HG03095 (cell line): ENCODE data around the gene KRT36.

Source experiments
- ATAC-seq: cut with Tn5 transposase; IDR thresholded peaks from one replicate; pipeline ENCODE4 v1.9.1; 2021; ENCODE audit warnings: moderate library complexity; ENCODE audit not compliant: unreplicated experiment

The KRT36 gene

GRCh38 chr17:41522301-41523224, 32.9 kb upstream of the KRT36 start:
- ATAC-seq, result no peak

DNA sequence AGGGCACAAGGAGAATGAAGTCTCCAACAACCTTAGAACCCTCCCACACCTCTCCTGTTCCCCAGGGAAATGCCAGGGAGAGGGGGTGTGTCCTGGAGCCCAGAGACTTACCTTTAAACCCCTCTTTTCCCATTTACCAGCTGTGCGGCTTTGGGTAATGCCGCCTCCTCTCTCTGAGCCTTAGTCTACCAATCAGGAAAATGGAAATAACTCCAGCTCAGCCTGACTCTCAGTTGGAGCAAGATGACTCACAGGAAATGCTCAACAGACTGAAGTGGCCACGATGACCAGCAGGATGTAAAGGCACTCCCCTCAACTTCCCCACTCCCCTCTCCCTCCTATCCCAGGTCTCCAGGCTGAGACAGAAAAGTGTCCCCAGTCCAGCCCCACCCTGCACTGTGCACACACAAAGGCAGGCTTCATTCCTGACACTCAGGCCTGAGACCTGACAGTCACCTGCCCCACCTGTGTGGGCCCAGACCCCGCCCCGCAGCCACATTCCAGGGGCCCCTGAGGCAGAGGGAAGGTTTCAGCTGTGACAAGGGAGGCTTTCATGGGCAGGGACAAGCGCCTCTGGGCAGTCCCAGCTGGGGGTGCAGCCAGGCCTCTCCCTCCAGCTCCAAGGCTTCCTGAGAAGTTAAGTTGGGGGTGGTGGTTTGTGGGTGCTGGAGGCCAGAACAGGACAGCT, 32.0 kb upstream of the KRT36 start:
- no peak for ATAC-seq

DNA sequence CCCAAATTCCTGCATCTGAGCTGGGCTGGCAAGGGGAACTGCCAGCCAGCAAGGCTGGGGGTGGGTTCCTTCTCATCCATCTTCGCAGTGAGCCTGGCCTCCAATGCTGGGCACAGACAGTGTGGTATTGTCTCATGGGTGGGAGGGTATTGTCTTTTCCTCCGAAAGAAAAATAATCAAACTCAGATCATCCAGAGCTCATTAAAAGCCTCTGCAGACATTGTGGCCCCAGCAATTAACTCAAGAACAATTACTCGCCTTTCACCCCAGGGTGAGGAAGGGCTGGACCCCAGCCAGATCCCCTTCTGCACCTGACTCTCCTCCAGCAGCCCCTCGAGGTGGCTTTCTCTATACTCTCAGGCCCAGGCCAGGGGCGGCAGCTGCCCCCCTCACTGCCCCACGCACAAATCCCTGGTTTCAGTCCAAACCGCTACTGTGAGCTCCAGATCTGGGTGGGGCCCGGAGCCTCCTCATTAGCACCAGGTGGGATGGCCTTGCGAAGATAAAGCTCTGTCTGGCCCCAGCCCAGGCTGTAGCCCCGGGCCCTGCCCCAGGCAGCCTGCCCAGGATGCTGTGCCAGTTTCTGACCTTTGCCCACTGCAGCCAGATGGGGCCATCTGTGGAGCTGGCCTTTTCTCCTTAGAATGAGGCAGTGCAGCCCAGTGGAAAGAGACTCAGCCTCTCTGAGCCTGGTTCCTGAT, 31.3 kb upstream of the KRT36 start:
- ATAC-seq, result no peak

DNA sequence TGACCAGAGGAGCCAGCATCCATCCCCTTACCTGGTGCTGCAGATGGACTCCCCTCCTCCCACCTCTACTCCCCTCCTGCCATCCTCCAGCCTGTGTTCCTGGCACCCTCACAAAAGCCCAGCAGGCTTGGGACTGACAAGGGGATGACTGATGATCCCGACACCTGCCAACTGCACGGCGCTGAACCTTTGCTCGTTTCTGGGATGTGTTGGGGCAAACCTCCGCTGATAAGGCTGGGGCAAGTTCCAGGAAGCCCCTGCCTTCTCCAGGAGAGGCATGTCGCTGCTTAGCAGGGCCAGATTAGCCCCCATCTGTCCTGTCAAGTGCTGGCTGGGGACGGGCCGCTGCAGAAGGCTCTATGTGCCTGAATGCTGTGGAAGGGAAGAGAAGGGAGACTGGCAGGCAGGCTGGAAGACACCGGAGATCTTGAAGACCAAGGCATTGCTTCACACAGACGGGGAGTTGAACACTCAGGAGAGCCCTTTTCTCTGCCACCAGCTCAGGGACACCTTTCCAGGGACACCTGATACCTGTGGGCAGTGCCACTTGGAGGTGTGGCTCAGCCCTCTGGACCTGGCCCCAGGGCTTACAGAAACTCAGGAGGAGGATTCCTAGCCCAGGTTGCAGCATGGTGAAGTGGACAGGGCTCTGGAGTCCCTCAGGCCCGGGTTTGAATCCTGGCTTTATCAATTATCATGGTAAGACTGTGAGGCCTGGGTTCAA, 30.0 kb upstream of the KRT36 start:
- no peak for ATAC-seq

GRCh38 chr17:41518789-41519449, 29.2 kb upstream of the KRT36 start, which contains the start of gene KRT15:
Gene KRT15 (minus strand): TSS chr17:41518890. CDS start chr17:41518827, 63 bp downstream.
- no peak for ATAC-seq

- ATAC-seq, result no peak
Observed at GRCh38 chr17:41518031-41518430, 28.3 kb upstream of the KRT36 start.

GRCh38 chr17:41516830-41517283, 27.1 kb upstream of the KRT36 start:
- ATAC-seq, result no peak

DNA sequence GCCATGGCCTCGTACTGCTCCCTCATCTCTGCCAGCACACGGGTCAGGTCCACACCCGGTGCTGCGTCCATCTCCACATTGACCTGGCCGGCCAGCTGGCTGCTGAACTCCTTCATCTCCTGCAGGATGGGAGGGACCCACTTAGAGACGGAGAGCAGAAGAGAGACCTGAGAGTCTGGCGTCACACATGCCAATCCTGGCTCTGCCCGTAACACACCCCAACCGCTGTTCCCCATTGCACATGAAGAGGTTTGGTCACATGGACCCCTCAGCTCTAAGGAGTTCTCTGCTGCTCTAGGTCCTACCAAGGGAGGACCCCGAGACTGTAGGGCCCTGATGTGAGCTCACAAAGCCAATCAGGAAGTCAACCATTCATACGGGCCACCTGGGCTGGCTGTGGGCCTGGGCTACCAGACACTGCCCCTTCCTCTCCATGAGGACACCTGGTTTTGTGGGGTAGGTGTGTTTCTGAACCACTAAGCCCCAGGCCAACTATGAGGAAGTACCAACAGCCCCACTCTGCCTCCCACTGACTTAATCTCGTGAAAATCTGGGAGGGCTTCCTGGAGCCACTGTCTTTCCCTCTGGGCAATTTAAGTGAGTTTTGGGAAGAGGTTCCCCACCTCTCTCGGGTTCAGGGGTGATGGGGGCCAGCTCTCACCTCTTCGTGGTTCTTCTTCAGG, 26.6 kb upstream of the KRT36 start:
- ATAC-seq, result no peak

DNA sequence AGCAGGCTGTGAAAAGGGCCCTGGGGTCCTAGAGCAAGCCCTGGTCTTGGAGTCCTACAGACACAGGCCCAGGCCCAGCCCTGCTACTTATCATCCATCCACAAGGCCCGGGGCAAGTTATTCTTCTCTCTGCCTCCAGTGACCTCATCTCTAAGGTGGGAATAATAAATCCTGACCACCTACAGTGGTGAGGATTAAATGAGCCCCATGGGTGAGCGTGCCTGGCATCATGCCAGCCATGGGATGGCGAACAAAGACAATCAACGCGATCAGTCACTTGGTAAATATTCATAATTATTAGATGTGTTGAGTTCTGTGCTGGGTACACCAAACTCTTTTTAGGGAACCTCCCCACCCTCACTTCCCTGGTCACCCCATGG, 23.4 kb upstream of the KRT36 start:
- no peak for ATAC-seq

- no peak for ATAC-seq
Observed at GRCh38 chr17:41512546-41513167, 22.9 kb upstream of the KRT36 start.

DNA sequence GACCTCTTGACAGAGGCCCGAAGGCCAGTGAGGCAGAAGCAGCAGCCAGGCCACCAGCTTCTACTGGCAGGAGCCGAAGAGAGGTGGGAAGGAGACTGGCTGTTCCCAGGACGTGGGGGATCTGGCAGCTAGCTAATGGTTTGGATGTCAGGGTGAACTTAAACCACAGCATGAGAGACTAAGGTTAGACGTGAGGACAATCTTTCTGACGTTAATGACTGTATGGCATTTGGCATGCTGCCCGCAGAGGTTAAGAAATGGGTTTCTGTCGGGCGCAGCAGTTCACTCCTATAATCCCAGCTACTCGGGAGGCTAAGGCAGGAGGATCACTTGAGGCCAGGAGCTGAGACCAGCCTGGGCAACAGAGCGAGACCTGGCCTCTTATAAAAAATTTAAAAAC, 22.0 kb upstream of the KRT36 start:
- no peak for ATAC-seq

DNA sequence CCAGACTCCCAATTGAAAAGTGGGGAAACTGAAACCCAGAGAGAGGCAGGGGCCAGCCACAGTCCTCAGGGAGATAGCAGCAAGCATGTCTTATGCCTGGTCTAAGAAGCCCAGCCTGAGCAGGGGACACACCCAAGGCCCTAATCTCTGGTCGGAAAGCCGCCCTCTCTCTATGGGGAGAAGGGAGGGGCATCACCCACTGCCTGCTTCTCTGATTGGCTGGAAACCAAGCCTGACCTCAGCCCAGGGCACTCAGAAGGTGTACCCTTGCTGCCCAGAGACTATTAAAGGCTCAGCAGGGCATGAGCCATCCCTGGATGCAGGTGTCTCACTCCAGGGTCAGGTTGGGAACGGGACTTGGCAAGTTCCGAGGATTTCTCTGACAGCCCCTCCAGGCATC, 21.4 kb upstream of the KRT36 start:
- no peak for ATAC-seq

DNA sequence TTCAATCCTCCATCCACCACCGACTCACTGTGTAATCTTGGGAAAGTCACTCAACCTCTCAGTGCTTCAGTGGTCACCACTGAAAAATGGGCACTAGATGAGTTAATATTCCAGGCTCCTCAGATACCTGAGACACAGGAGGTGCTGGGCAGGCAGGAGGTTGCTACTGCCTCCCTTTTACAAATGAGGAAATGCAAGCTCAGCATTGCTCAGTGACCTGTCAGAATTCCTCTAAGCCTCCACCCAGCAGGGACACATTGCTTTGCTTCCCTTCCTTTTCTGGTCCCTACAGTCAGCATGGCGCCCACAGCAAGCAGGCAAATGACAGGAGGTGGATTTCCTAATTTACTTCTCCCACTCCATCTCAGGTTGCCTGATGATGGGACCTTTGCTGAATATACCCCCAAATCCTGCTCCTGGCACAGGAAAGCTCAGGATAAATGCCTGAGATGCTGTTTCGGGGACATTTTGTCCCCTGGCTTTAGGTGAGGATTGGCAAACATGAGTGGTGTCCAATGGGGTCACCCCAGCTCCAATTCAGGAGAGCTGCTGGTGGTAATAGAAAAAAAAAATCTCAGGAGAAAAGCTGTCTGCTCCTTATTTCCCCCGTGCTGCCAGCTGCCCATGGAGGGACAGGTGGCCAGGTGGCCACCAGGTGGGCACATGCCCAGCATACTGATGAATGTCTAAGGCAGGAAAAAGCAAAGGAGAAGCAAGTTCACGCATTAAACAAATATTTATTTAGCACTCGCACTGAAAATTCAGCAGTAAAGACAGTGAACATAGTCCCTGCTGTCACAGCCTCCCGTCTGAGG, 20.7 kb upstream of the KRT36 start:
- no peak for ATAC-seq

GRCh38 chr17:41507315-41507880, 17.7 kb upstream of the KRT36 start:
- no peak for ATAC-seq

DNA sequence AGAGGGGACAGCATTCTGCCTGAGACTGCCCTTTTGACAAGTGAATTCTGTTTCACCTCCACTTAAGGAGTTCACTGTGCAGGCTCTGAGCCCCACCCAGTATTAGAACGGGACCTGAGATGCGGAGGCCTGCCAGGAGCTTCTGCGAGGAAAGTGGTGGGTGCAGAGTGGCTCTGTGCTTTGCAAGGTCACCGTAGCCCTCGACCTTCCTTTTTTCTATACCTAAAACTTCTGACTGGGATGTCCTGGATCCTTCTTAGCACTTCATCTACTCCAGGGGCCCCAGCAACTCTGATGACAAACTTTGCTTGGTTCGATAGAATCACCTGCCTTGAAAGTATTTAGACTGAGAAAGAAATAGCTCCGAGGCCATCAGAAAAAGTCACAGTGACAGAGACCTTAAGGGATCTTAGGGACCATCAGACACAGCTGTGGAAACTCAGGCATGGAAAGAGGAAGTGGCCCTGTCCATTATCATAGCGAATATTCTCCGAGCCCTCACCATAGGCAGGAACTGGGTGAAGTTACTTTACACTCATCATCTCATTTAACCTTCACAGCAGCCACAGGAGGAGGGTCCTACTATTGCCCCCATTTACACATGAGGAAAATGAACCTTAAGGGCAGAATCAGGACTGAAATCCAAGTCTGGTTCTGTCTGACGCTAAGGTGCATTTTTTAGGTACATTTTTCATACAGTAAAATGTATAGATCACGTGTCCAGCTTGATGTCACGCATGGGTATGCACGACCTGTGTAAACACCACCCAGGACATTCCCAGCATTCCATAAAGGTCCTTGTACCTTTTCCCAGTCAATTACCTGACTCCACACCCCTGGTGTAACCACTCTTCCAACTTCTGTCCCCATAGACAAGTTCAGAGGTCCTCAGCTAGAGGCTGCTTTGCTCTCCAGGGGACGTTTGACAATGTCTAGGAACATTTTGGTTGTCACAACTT, 16.4 kb upstream of the KRT36 start:
- ATAC-seq, result no peak

DNA sequence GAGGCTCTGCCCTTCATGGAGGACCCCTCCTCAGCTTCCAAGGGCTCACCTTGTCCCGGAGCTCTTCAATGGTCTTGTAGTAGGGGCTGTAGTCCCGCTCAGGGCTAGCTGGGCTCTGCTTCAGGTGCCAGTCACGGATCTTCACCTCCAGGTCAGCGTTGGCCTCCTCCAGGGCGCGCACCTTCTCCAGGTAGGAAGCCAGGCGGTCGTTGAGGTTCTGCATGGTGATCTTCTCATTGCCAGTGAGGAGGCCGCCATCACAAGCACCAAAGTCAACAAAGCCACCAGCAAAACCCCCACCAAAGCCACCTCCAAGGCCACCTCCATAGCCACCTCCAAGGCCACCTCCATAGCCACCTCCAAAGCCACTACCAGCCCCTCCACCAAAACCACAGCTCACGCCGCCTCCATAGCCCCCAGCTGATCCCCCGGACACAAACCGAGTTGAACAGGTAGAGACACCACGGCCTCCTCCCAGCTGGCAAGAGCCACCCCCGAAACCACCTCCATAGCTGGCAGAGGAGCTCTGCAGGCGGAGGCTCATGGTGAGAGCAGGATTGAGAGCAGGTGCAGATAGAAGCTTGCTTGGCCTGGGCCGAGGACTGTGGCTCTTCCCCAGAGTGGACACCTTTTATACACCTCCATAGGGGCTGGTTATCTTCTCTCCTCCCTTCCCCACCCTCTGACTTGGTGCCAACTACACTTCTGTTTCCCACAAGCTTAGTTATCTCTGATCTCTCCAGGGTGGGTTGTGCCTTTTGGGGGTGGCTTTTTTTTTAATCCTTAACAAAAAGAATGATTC, 15.5 kb upstream of the KRT36 start, which contains the start of gene KRT13:
Gene KRT13 (minus strand): TSS at position 606 of the 802 bp plus-strand sequence. CDS start 62 bp downstream, at position 544.
- no peak for ATAC-seq
